Measurements from ENCODE around the gene DCBLD1. TPM values are rescaled to one million over a fixed set of nuclear protein-coding genes. Genes with fewer than 3 reads are reported as not detected.

DCBLD1 gene
- total RNA-seq, 2 donors from 2014 or later, result 8.8 to 17.6 TPM

- H3K9me3 ChIP-seq, result no peaks in the 10 kb centered on the region
- DNase-seq (ENCODE audit: low spot score), result no peak
- no peak overlapping the region for H3K27ac ChIP-seq
- no peaks in the 10 kb centered on the region for H3K4me1 ChIP-seq (replicated peaks)
- 77% methylated on average over 3 of the region's 3 CpGs for WGBS
- intact Hi-C loops (cut with DNase I), result no loop called here
- H3K27me3 ChIP-seq (replicated peaks; ENCODE audit: insufficient read depth), result no peaks in the 10 kb centered on the region
- no peaks in the 10 kb centered on the region for H3K36me3 ChIP-seq
- TF ChIP-seq POLR2A (IDR thresholded peaks at IDR 0.05), result no peak
- TF ChIP-seq POLR2AphosphoS5 (IDR thresholded peaks at IDR 0.05), result no peak
- TF ChIP-seq CTCF (IDR thresholded peaks at IDR 0.05), result no peak
- no peak overlapping the region for H3K4me3 ChIP-seq
Observed at GRCh38 chr6:117592983-117593759, 110.7 kb downstream of the DCBLD1 start.

DNA sequence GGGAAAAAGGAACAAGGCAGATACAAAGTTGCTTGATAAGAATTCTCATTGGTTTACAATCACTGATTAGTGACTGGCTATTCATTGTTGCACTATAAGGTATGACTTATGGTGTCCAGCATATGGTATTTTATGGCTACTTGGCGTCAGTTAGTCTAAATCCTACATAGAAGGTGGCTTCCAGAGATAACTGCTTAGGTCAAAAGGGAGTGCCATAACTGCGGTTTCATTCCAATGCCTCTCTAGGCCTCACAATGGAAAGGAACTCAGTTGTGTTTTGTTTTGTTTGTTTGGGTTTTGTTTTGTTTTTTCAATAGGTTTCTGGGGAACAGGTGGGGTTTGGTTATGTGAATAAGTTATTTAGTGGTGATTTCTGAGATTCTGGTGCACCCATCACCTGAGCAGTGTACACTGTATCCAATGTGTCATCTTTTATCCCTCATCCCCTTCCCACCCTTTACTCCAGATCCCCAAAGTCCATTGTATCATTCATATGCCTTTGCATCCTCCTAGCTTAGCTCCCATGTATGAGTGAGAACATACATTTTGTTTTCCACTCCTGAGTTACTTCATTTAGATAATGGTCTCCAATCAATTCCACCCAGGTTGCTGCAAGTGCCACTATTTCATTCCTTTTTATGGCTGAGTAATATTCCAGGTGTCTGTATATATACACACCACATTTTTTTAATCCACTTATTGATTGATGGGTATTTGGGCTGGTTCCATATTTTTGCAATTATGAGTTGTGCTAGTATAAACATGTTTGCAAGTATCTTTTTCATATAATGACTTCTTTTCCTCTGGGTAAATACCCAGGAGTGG lies 112.8 kb downstream of the DCBLD1 start:
- H3K36me3 ChIP-seq, result no peaks in the 10 kb centered on the region
- TF ChIP-seq POLR2A (IDR thresholded peaks at IDR 0.05), result no peak
- no peak for TF ChIP-seq POLR2AphosphoS5 (IDR thresholded peaks at IDR 0.05)
- no peak for TF ChIP-seq CTCF (IDR thresholded peaks at IDR 0.05)
- no peak overlapping the region for H3K4me3 ChIP-seq
- intact Hi-C loops (cut with DNase I), result no loop called here
- WGBS, result 93% methylated on average over 2 of the region's 2 CpGs
- H3K4me1 ChIP-seq (replicated peaks), result no peaks in the 10 kb centered on the region
- no peaks in the 10 kb centered on the region for H3K27me3 ChIP-seq (replicated peaks; ENCODE audit: insufficient read depth)
- DNase-seq (ENCODE audit: low spot score), result no peak
- no peak overlapping the region for H3K27ac ChIP-seq
- H3K9me3 ChIP-seq, result no peaks in the 10 kb centered on the region

DNA sequence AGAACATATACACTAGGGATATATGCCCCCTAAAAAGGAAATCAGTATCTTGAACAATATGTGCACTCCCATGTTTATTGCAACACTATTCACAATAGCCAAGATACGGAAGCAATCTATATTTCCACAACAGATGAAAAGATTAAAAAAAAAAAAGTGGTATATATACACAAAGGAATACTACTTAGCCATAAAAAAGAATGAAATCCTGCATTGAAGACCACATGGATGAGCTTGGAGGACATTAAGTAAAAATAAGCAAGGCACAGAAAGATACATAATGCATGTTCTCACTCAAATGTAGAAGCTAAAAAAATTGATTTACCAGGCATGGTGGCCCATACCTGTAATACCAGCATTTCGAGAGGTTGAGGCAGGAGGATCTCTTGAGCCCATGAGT lies 115.3 kb downstream of the DCBLD1 start:
- DNase-seq (ENCODE audit: low spot score), result no peak
- no peaks in the 10 kb centered on the region for H3K36me3 ChIP-seq
- H3K27ac ChIP-seq, result no peak overlapping the region
- intact Hi-C loops (cut with DNase I), result no loop called here
- WGBS, result 91% methylated on average over 2 of the region's 2 CpGs
- no peak for TF ChIP-seq CTCF (IDR thresholded peaks at IDR 0.05)
- no peak for TF ChIP-seq POLR2AphosphoS5 (IDR thresholded peaks at IDR 0.05)
- no peak for TF ChIP-seq POLR2A (IDR thresholded peaks at IDR 0.05)
- H3K9me3 ChIP-seq, result no peaks in the 10 kb centered on the region
- H3K4me3 ChIP-seq, result no peak overlapping the region
- no peaks in the 10 kb centered on the region for H3K27me3 ChIP-seq (replicated peaks; ENCODE audit: insufficient read depth)
- no peaks in the 10 kb centered on the region for H3K4me1 ChIP-seq (replicated peaks)

Small RNA genes lying within 50 kb of the gene (small RNA-seq; reads per million reads assigned to genes)
- gene RNU6-253P, result 0 reads per million in 2 donors

Other genes with a start within 250 kb of the DCBLD1 start
- under 1 TPM in 1 of 2 donors, not detected in 1; 0.28 TPM for gene VGLL2, start 217.1 kb upstream of the DCBLD1 start, total RNA-seq
- under 1 TPM; 0.23 to 0.34 TPM for gene ROS1, start 56.7 kb upstream of the DCBLD1 start, total RNA-seq
- 10 to 100 TPM; 20.2 to 24.2 TPM for gene GOPC, start 119.8 kb downstream of the DCBLD1 start, total RNA-seq
- gene NUS1, start 192.8 kb downstream of the DCBLD1 start, total RNA-seq, result 10 to 100 TPM; 17.5 to 26.1 TPM

Data from prostate gland (tissue), 2 donors.